Right lung (tissue), 10 donors: ENCODE measurements around the gene POSTN. TPM values are rescaled to one million over a fixed set of nuclear protein-coding genes. Genes with fewer than 3 reads are reported as not detected.

Source experiments
- DNase-seq, 2 donors: peaks; one replicate each; pipeline ENCODE4 v3.0.0-alpha.2; 2013
- long read RNA-seq, 8 donors: transcript quantifications; one replicate each; lab custom pipeline, GENCODE V29; 2026
- polyA plus RNA-seq, 5 donors: library from polyadenylated mRNA; unstranded; fragments of 120-200 nt; gene quantifications; one replicate each; pipeline versions ENCODE4 v1.2.1 to v1.2.3, GENCODE V29; 2013; ENCODE audit warnings: inconsistent platforms in 1 of 5, low replicate concordance in 1 of 5; ENCODE audit not compliant: insufficient read length in 5 of 5, insufficient read depth in 1 of 5

POSTN gene, protein sequence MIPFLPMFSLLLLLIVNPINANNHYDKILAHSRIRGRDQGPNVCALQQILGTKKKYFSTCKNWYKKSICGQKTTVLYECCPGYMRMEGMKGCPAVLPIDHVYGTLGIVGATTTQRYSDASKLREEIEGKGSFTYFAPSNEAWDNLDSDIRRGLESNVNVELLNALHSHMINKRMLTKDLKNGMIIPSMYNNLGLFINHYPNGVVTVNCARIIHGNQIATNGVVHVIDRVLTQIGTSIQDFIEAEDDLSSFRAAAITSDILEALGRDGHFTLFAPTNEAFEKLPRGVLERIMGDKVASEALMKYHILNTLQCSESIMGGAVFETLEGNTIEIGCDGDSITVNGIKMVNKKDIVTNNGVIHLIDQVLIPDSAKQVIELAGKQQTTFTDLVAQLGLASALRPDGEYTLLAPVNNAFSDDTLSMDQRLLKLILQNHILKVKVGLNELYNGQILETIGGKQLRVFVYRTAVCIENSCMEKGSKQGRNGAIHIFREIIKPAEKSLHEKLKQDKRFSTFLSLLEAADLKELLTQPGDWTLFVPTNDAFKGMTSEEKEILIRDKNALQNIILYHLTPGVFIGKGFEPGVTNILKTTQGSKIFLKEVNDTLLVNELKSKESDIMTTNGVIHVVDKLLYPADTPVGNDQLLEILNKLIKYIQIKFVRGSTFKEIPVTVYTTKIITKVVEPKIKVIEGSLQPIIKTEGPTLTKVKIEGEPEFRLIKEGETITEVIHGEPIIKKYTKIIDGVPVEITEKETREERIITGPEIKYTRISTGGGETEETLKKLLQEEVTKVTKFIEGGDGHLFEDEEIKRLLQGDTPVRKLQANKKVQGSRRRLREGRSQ
- 100 to 1,000 TPM; 340 to 839 (median 719) TPM for polyA plus RNA-seq
- long read RNA-seq, donor 1, transcript POSTN-203 (23 exons, 3,373 nt) = major isoform, 13 of 105 reads
- long read RNA-seq, donor 1, transcript POSTN-202 (22 exons, 3,196 nt) = minor isoform, 12 of 105 reads
- long read RNA-seq, donor 1, transcript POSTN-207 (2 exons, 1,159 nt) = minor isoform, 11 of 105 reads
- long read RNA-seq, donor 1, transcript POSTN-201 (21 exons, 3,071 nt) = minor isoform, 7 of 105 reads
- long read RNA-seq, donor 1, partial matches to known transcripts = 54 of 105 reads
- long read RNA-seq, donor 1, other reads (novel, unspliced or antisense) = 0 of 105 reads
- long read RNA-seq, donor 2, transcript POSTN-202 (22 exons, 3,196 nt) = minor isoform, 13 of 71 reads
- long read RNA-seq, donor 2, transcript POSTN-201 (21 exons, 3,071 nt) = minor isoform, 5 of 71 reads
- long read RNA-seq, donor 2, transcript POSTN-207 (2 exons, 1,159 nt) = minor isoform, 5 of 71 reads
- long read RNA-seq, donor 2, transcript POSTN-203 (23 exons, 3,373 nt) = major isoform, 21 of 71 reads
- long read RNA-seq, donor 2, partial matches to known transcripts = 21 of 71 reads
- long read RNA-seq, donor 2, other reads (novel, unspliced or antisense) = 0 of 71 reads
- long read RNA-seq, donor 3, transcript POSTN-203 (23 exons, 3,373 nt) = major isoform, 13 of 82 reads
- long read RNA-seq, donor 3, transcript POSTN-207 (2 exons, 1,159 nt) = major isoform, 13 of 82 reads
- long read RNA-seq, donor 3, transcript POSTN-202 (22 exons, 3,196 nt) = minor isoform, 11 of 82 reads
- long read RNA-seq, donor 3, partial matches to known transcripts = 38 of 82 reads
- long read RNA-seq, donor 3, other reads (novel, unspliced or antisense) = 0 of 82 reads
- long read RNA-seq, donor 4, transcript POSTN-202 (22 exons, 3,196 nt) = minor isoform, 7 of 36 reads
- long read RNA-seq, donor 4, transcript POSTN-203 (23 exons, 3,373 nt) = major isoform, 9 of 36 reads
- long read RNA-seq, donor 4, partial matches to known transcripts = 6 of 36 reads
- long read RNA-seq, donor 4, other reads (novel, unspliced or antisense) = 0 of 36 reads
- long read RNA-seq, donor 5, transcript POSTN-201 (21 exons, 3,071 nt) = minor isoform, 6 of 146 reads
- long read RNA-seq, donor 5, transcript POSTN-203 (23 exons, 3,373 nt) = major isoform, 18 of 146 reads
- long read RNA-seq, donor 5, transcript POSTN-202 (22 exons, 3,196 nt) = minor isoform, 13 of 146 reads
- long read RNA-seq, donor 5, transcript POSTN-207 (2 exons, 1,159 nt) = minor isoform, 6 of 146 reads
- long read RNA-seq, donor 5, partial matches to known transcripts = 91 of 146 reads
- long read RNA-seq, donor 5, other reads (novel, unspliced or antisense) = 5 of 146 reads
- long read RNA-seq, donor 6, transcript POSTN-203 (23 exons, 3,373 nt) = major isoform, 21 of 89 reads
- long read RNA-seq, donor 6, transcript POSTN-207 (2 exons, 1,159 nt) = minor isoform, 6 of 89 reads
- long read RNA-seq, donor 6, transcript POSTN-202 (22 exons, 3,196 nt) = minor isoform, 12 of 89 reads
- long read RNA-seq, donor 6, partial matches to known transcripts = 42 of 89 reads
- long read RNA-seq, donor 6, other reads (novel, unspliced or antisense) = 0 of 89 reads
- long read RNA-seq, donor 7, transcript POSTN-207 (2 exons, 1,159 nt) = minor isoform, 5 of 22 reads
- long read RNA-seq, donor 7, transcript POSTN-203 (23 exons, 3,373 nt) = major isoform, 8 of 22 reads
- long read RNA-seq, donor 7, transcript POSTN-202 (22 exons, 3,196 nt) = minor isoform, 7 of 22 reads
- long read RNA-seq, donor 7, partial matches to known transcripts = 0 of 22 reads
- long read RNA-seq, donor 7, other reads (novel, unspliced or antisense) = 0 of 22 reads
- long read RNA-seq, donor 8, transcript POSTN-202 (22 exons, 3,196 nt) = major isoform, 10 of 47 reads
- long read RNA-seq, donor 8, transcript POSTN-203 (23 exons, 3,373 nt) = major isoform, 10 of 47 reads
- long read RNA-seq, donor 8, partial matches to known transcripts = 16 of 47 reads
- long read RNA-seq, donor 8, other reads (novel, unspliced or antisense) = 0 of 47 reads

DNA sequence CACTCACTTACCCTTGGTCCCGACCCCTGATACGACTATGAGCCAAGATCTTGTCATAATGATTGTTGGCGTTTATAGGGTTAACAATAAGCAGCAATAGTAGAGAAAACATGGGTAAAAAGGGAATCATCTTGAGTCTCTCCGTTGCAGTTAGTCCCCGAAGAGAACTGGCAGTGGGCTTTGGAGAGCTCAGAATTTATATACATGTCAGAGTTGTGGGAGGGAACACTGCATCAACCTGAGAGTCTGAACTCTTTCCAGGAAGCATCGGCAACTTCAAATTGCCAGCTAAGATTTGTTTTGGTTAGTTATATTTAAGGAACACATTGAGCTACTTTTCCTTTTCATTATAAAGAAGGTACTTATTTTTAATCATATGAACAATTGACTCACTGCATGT is at the start of gene POSTN:
POSTN (minus strand) TSS at position 172 of the 400 bp plus-strand sequence; CDS start at position 130, 42 bp downstream.
- peak in 1 of 2 donors; percentile 60 for DNase-seq

DNA sequence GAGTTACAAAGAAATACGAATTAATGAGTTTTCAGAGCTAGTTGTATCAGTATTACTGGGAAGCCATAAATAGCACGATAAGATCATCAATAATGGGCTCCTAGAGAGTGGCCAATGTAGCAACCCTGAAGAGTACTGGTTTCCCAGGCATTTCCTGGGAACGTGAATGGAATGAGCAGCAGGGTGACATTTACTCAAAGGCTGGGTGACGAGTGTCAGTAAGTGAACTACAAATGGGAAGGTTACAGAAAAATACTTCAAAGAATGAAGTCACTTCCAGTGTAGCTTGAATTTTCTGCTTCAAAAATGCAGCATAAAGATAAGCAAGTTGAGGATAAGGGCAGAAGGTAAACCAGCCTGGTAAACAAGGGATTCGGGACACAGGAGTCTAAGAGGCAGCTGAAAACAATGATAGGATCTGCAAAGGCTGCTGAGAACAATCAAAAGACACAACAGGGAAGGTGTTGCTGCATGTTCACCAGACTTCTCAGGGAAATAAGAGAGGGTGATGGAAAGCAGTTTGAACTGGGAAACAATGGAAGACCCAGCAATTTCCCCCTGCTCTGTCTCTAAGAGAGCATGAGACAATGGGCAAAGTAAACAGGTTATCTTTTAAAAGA is 48.6 kb upstream of the POSTN start:
- no peak for DNase-seq

DNA sequence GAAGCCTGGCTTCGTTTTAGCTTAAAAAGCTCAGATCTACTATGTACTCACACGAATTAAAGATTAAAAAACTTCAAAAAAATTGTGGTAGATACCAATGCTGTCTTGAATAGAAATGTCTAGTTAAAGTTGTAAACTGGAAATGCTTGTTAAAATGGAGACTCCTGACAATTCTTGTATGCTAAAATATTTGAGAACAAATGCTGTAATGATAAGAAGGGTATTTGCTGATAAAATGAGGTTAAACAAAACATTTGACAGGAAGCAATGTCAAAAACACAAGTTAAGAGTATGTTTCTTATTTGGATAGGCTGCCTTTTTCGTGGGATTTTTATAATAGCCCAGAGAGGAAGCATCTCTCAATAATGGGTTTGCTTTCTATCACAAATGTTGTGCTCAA is 48.0 kb upstream of the POSTN start:
- DNase-seq = no peak

DNA sequence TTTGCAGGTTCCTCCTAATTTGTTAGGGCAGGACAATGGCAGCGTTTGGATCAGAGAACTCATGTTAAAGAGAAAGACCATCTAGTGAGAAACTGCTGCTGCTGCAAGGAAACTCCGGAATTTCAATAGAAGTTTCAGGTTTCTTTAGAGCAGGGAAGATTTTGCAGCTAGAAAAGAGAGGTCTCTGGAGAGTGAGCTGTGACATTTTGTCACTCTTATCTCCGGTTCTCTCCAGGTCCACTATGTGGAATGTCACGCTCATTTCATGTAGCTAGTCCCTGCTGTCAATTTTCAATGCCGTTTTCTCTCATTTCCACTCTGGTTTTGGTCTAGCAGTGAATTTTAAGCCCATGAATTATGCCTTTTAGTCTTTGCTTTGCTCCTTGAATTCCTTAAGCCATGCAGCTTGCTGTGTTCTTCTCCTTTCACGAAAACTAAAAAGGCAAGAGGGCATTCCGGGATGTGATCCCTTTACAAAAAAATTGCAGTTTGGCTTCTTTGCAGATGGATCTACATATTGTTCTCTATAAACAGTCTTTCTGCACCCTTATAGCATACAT is 46.7 kb upstream of the POSTN start:
- DNase-seq = no peak

DNA sequence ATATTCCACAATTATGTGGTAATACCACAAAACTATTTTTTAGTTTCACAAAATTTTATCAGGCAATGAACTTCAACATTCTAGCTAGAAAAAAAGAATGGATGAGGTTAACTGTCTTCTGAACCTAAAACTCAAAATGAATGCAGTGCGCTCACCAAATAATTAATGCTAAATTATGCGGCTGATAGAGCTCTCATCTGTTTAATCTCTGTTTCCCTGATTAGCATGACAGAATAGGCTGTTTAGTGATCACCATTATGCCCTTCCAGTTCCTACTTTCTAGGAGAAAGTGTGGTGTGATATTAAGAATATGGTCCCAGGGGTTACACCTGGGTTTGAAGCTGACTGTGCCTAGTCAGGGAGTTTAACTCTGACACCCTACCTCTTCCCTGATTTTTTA is 42.8 kb upstream of the POSTN start:
- DNase-seq = no peak

DNA sequence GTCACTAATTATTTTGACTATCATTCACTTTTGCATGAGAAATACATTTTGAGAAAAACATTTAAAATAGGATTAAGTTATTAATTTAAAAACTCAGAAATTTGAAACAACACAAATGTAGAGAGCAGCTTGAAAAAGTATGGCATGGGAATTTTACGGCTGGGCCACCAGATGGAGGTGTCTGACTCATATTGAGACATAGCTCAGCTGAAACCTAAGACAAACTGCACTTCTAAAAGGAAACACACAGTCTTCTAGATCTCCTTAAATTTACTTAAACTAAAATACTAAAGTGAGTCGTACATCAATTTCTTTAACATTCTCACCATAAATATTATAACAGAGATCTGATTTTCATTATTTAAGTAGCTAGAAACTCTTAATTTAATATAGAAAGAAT is 41.9 kb upstream of the POSTN start:
- peak in 1 of 2 donors; percentile 10 for DNase-seq

DNA sequence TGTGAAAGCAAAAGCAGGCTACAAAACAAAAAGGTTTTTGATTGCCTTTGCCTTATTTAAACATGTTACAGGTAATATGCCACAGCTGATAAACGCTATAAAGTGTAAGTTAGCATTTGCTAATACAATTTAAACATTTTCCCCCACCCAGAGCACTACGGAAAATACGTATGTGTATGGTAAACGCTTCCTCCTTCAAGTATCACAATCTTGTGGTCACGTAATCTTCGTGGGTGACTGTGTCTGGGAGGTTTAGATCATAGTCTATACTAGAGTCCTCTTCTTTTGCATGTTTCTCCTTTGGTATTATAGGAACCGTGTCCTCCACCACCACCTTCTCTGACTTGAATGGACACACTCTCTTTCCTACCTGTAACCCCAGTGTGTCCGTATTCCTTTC is 38.1 kb upstream of the POSTN start:
- no peak for DNase-seq

DNA sequence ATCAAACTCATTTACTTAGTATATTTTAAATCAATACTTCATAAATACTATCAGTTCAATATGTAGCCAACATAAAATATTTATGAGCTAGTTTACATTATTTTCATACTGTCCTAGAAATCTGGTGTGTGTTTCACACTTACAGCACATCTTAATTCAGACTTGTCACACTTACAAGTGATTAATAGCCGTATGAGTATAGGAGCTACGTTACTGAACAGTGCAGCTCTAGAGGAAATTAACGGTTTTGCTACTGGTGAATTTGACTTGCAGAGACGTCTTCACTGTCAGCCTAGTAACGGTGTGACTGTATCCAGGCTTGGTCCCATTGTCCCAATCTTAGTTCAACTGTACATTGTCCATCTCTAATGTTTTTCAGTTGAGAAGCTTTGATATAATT is 33.7 kb upstream of the POSTN start:
- DNase-seq = no peak

DNA sequence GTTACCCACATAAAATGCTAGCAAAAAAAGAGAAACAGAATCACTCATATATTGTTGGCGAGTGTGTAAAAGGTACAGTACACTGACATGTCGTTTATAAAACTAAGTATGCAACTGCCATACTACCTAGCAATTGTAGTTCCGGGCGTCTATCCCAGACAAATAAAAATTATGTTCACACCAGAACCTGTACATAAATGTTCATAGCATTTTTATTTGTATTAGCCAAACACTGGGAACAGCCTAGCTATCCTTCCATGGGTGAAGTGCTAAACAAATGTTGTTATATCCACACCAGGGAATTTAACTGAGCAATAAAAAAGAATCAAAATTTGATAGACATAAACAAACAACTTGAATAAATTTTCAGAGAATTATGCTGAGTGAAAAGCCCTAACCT is 28.9 kb upstream of the POSTN start:
- DNase-seq = no peak

DNA sequence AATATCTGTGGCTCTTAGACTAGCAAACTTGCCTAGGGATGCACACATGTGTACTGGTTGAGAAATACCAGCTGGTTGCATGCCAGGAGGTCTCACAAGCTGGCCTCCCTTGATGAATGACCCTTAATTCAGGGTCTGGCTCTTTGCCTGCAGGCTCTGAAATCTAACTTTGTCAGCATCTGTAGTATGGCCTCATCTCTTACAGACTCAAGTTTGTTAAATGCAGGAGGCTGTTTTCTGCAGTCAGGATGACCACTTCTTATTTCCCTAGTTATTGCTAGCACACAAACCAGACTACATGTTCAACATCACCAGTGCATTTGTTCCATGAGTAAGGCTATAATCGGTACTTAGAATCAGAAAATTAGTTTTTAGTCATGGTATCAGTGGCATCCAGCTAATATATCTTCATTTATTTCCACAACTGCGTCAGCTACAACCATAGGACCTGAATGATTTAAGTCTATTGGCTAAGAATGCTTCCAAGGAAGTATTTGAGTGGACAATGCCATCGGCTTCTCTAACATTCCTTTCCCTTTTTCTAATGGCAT is 23.3 kb upstream of the POSTN start:
- DNase-seq = peak; percentile 48 to 55

DNA sequence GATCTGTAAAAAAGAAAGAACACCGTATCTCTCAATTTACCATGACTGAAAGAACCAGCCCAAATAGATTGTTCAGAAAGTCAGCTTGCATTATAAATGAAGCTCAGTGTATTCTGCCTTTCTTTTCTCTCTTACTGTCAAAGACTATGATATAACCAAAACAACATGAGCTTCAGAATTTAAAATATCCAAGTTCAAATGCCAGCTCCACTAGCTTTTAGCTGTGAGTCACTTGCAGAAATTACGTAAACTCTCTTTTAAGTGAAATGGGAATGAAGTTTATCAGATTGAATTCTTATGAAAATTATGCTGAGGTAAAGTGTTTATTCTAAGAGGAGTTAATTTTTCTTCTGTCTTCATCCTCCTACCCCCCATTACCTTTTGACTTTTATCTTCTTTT is 20.0 kb upstream of the POSTN start:
- no peak for DNase-seq

DNA sequence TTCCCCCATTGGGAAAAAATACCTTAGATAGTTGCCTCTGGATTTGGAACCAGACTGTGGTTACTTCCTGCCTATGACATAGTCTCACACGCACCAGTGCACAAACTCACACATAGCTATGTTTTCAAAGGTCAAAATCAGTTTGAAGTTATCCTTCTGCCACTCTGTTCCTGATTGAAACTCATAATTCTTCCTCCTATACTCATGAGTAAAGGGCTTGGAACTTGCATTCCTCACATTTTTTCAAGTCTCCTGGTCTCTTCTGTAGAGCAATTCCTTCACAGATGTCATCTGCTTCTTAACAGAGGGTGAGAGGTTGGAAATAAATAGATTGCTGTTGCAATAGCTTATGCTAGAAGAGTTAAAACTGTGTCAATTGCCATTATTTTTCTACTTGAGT is 18.6 kb upstream of the POSTN start:
- DNase-seq = no peak

DNA sequence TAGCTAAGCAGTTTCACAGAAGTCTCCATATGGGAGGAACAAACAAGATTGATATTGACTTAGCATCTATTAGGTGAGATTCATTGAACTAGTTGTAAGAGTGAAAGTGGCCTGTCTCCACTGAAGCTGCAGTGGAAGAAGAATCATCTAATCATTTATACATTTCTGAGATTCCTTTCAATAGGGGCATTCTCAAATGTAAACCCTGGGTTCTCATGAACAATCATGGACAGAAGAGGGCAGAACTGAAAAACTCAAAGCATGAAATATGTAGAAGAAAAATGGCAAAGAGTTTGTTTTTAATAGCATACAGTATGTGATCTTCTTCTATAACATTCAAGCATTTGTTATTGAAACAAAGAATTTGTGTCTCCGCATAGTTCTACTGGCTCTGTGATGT is 17.6 kb upstream of the POSTN start:
- no peak for DNase-seq

DNA sequence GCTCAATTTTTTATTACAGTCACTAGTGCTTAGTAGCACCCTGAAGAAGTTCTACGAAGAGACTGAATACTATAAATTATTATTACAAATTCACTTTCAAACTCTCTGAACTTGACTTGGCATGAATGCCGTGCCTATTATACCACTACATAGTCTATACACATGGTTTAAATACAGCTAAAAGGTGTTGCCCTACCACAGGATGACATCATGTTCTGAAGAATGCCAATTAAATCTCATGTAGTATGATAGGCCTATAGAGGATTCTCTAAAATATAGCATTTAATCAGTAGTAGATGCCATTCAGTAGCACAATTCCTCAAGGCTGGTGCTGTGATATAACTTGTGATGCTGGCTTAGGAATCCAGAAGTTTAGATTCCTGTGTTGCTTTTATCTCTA is 16.7 kb upstream of the POSTN start:
- no peak for DNase-seq

DNA sequence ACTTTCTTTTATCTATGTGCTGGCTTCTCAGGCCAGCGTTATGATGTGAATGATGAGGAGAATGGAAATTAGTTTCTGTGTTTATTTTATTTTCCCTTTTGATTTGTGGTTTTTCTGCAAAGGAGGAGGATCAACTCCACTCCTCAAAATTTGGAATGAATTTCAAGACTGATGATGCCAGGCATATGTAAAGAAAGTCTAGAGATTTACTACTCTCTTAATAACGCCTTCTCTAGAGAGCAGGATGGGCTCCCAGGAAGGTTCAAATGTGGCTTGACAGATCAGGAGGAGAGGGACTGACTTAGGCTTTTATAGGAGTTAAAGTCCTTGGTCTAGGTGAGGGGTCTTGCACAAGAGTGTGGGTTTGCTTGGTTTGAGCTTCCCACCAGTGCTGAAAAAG is 15.1 kb upstream of the POSTN start:
- DNase-seq = no peak

DNA sequence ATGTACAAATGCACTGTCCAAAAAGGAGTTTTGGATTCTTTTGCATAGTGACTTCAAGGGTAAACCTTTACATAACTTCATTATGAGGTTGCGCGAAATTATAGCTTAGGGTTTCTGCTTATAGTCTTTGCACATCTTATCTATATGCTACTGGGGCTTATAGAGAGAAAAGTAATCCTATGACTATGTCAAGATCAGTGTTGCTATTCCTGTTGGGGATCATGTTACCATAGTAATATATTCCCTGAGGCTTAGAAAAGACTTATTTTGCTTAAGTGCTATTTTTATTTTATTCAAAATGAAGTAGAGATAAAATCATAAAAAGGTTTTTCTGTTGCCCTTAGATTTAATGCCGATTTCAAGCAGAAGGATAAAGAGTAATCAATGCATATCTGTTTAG is 14.7 kb upstream of the POSTN start:
- DNase-seq = no peak

DNA sequence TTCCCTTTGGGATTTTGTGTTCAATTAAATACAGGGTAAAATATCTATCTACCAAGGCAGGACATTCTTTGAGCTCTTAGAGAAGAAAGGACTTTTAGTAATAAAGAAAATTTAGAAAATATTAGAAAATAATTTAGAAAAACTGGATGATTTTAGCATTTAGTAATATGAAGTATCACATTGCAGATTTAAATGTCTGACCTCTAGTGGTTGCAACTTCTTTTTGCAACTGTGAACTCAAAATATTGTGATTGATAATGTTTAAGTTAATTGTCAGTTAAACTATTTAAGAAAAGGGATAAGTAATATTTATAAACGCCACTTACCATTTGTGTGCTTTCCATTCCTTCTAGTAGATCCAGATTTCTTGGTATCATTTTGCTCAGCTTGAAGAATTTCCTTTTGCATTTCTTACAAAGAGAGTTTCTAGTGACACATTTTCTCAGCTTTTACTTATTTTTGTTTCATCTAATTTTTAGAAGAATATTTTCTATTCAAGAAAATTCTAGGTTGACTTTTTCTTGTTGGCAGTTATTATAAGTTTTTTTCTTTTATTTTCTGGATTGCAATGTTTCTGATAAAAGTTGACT is 10.3 kb upstream of the POSTN start:
- DNase-seq = no peak
